Occipital lobe (tissue), 2 donors: ENCODE results near the gene ADCY7. TPM values are rescaled to one million over a fixed set of nuclear protein-coding genes. Genes with fewer than 3 reads are reported as not detected.

Experiments
- DNase-seq: peaks from one replicate; lab custom pipeline; 2025; lab: John Stamatoyannopoulos, UW
- total RNA-seq: library from RNA; depleted of rRNA; stranded (reverse); fragments of >200 nt; gene quantifications from one replicate; pipeline ENCODE4 v1.2.3, GENCODE V29; 2014

Gene ADCY7
- total RNA-seq, 1 donor from 2014 or later, result 8.7 TPM

GRCh38 chr16:50296807-50297206 is 30.5 kb downstream of the ADCY7 start:
- DNase-seq, result no peak

GRCh38 chr16:50297301-50298074 is 31.1 kb downstream of the ADCY7 start:
- DNase-seq, result no peak

GRCh38 chr16:50298075-50298460 is 31.7 kb downstream of the ADCY7 start:
- DNase-seq, result no peak

- DNase-seq, result no peak
Measured at GRCh38 chr16:50298591-50299507, 32.5 kb downstream of the ADCY7 start.

- no peak for DNase-seq
Measured at GRCh38 chr16:50299508-50300105, 33.3 kb downstream of the ADCY7 start.

- no peak for DNase-seq
Measured at GRCh38 chr16:50300942-50301625, 34.7 kb downstream of the ADCY7 start.

- no peak for DNase-seq
Measured at GRCh38 chr16:50301626-50302471, 35.5 kb downstream of the ADCY7 start.

GRCh38 chr16:50302472-50303005 is 36.2 kb downstream of the ADCY7 start:
- DNase-seq, result no peak

GRCh38 chr16:50303041-50303604 is 36.8 kb downstream of the ADCY7 start:
- no peak for DNase-seq

GRCh38 chr16:50303605-50304466 is 37.5 kb downstream of the ADCY7 start:
- DNase-seq, result no peak

- DNase-seq, result no peak
Measured at GRCh38 chr16:50304467-50305440, 38.4 kb downstream of the ADCY7 start.

GRCh38 chr16:50305441-50306061 is 39.2 kb downstream of the ADCY7 start:
- no peak for DNase-seq

GRCh38 chr16:50306287-50306686 is 39.9 kb downstream of the ADCY7 start:
- no peak for DNase-seq

GRCh38 chr16:50308237-50308965 is 42.0 kb downstream of the ADCY7 start:
- DNase-seq, result no peak

- DNase-seq, result no peak
Measured at GRCh38 chr16:50309156-50309526, 42.8 kb downstream of the ADCY7 start.

GRCh38 chr16:50309527-50310307 is 43.4 kb downstream of the ADCY7 start:
- DNase-seq, result no peak
